DMS 273 treated with DMSO at 0.1 percent for 48 hours (cell line): ENCODE data around the gene AHCYL2.
"Not testable (repeated sequence)": the region's sequence is repeated elsewhere in the genome, so short reads cannot be mapped to it uniquely, and the experiment has no call there.

ENCODE experiments used
- DNase-seq: peaks from one replicate; lab custom pipeline; 2025; lab: John Stamatoyannopoulos, UW

The AHCYL2 gene

DNA sequence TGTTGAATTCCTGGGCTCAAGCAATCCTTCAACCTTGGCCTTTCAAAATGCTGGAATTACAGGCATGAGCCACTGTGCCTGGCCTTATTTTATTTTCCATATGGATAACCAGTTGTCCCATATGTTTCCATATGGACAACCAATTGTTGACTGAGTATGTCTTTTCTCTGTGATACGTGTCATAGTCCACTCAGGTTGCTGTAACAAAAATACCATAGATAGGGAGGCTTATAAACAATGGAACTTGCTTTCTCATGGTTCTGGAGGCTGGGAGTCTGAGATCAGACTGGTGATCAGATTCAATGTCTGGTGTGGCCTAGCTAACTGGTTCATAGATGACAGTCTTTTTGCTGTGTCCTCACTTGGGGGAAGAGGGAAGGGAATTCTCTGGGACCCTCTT, 19.4 kb downstream of the AHCYL2 start:
- no peak for DNase-seq

- no peak for DNase-seq
Observed at GRCh38 chr7:129245533-129245932, 20.7 kb downstream of the AHCYL2 start.

DNA sequence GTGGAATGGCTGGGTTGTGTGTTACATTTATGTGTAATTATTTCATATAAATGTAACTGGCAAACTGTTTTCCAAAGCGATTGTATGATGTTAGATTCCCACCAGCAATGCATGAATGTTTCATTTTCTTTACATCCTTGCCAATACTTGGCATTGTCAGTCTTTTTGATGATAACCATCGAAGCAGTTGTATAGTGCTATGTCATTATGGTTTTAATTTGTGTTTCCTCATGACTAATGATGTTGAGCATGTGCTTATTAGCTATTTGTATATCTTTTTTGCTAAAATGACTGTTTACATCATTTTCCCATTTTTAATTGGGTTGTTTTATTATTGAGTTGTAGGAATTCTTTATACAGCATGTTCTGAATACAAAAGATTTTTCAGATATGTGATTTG, 22.3 kb downstream of the AHCYL2 start:
- DNase-seq, result no peak

DNA sequence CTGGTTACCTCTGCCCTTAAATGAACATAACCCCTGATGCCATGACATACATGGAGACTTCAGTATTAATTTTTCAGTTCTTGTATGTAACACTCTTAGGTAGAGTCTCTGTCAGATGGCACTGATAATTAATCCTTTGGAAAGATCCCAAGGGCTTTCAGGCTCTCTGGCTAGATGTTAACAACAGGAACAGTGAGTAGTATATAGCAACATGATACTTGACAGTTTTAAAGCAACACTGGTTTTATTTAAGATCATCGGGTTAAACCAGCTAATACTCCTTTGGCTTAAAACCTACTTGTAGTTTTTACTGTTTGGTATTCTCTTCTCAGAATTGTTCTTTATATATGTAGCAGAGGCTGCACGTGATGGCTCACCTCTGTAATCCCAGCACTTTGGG, 27.3 kb downstream of the AHCYL2 start:
- DNase-seq, result peak; percentile 18

DNA sequence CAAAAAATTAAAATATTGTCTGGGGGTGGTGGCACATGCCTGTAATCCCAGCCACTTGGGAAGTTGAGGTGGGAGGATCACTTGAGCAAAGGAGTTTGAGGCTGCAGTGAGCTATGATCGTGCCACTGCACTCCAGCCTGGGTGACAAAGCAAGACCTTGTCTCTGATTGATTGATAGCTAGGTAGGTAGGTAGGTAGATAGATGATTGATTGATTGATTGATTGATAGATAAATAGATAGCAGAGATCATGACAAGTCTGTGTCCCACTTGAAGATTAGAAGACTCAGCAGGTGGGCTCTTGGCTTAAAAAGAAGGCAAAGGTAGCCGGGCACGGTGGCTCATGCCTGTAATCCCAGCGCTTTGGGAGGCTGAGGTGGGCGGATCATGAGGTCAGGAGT, 27.8 kb downstream of the AHCYL2 start:
- DNase-seq, result not testable (repeated sequence)

DNA sequence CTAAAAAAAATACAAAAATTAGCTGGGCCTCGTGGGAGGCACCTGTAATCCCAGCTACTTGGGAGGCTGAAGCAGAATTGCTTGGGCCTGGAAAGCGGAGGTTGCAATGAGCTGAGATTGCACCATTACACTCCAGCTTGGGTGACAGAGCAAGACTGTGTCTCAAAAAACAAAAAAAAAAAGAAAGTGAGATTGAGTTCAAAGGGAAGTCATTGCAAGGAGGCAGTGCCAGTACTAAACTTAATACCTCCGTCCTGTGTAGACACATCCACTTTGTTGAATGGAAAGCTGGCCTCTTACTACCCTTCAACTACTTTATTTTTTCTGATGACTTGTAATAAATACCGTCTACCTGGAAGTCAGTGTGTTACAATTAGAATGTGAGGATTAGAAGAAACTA, 31.0 kb downstream of the AHCYL2 start:
- no peak for DNase-seq

GRCh38 chr7:129256221-129256620, 31.4 kb downstream of the AHCYL2 start:
- DNase-seq, result no peak

DNA sequence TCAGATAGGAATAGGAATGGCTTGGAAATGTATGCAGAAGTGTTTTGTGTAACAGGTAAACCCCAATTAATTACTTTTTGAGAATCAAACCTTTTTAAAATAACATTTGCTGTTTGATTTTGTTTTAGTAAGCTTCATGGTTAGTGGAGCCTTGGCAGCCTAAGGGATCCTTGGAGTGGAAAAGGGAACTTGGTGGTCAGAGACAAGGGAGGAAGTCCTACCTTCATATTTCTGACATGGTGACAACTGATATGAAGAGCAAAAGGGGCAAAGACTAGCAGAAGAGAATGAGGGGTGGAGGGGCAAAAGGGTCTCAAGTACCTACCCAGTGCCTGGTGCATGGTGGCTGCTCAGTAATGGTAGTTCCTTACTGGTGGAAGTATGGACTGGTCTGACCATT, 32.3 kb downstream of the AHCYL2 start:
- no peak for DNase-seq

DNA sequence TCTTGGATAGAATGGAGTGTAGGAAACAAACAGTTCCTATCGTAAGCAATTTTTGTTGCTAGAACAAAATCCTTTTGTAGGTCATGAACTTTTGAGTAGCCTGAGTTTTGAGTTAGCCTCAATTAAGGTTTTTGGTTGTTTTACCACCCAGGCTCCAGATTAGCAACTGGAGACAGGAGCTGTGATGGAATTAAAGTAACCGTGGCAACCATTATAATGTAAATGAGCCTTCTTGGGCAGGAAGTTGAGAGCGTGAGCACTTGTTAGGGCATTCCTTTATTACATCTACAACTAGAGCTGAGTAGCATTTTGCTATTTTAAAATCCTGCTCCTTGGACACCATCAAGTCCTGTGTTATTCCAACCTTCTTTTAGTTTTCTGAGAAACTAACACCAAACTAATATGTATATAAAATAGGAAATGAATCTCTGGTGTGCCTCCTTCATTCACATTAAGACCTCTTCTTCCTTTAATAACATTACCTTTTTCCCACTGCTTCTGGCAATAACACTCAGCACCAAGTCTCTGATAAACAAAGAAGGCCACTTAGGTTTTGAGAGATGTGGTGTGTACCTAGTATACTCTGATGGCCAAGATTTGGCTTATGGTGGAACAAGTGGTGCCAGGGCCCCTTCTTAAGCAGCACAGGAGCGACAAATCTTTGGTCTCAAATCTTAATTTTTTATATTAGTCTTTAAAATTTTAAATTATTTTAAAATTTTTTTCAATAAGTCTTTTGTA, 34.0 kb downstream of the AHCYL2 start:
- DNase-seq, result no peak

GRCh38 chr7:129262324-129262723, 37.5 kb downstream of the AHCYL2 start:
- DNase-seq, result no peak

GRCh38 chr7:129263168-129263567, 38.3 kb downstream of the AHCYL2 start:
- DNase-seq, result no peak

- DNase-seq, result no peak
Observed at GRCh38 chr7:129264534-129264933, 39.7 kb downstream of the AHCYL2 start.

DNA sequence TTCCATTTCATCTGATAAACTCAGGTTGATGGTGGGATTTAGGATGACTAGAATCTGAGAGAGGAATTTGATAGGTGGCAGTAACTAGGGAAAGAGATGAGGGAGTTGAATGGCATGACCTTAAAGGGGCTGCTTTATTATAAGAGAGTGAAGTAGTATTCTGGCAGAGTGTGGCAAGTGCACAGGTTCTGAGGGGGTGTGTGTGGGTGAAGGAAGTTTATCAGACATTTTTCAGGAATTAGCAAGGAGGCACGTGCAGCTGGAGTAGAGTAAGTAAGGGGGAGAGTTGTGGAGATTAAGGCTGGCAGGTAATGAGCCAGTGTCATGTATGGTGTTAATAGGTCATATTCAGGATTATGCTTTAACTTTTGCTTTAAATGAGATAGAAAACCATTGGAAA, 40.5 kb downstream of the AHCYL2 start:
- no peak for DNase-seq

DNA sequence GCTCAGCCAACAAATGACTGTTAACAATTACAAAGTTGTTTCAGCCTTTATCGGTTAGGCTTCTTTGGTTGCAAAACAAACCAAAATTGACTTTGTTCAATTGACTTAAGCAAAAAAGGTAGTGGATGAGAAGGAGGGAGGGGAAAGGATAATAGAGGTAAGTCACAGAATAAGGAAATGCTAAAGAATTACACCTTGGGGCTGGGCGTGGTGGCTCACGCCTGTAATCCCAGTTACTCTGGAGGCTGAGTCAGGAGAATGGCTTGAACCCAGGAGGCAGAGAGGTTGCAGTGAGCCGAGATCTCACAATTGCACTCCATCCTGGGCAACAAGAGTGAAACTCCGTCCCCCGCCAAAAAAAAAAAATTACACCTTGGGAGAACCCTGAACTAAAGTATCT, 41.4 kb downstream of the AHCYL2 start:
- no peak for DNase-seq

- DNase-seq, result no peak
Observed at GRCh38 chr7:129270077-129270476, 45.2 kb downstream of the AHCYL2 start.

DNA sequence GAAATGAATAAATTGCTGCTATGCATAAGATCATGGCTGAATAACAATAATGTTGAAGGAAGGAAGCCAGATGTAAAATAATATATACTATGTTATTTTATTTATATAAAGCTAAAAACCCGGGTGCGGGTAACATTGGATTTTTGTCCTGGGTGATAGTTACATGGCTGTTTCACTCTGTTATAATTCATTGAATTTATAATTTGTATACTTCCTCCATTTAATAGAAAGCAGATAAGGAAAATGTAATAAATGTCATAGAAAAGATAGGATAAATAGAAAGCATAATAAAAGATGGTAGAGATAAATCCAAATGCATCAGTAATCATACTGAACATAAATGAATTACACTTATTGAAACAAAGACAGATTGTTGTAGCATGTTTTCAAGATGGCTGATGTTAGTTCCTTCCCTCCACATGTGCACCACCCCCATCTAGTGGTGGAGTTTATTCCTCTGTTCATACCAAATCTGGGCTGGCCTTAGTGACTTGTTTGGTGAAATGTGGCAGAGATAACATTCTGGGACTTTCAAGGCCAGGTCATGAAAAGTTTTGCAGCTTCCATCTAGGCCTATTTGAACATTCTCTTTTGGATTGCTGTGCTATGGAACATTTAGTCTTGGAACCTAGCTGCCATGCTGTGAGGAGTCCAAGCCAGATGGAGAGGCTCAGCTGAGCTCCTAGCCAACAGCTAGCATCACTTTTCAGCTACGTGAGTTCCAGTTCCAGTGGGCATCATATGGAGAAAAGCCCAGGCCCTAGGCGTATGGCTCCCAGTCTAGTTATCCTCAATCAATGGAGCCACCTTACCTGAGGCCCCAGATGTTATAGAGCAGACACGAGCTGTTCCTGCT, 46.9 kb downstream of the AHCYL2 start:
- peak; percentile 50 for DNase-seq

GRCh38 chr7:129273936-129274335, 49.1 kb downstream of the AHCYL2 start:
- DNase-seq, result no peak

DNA sequence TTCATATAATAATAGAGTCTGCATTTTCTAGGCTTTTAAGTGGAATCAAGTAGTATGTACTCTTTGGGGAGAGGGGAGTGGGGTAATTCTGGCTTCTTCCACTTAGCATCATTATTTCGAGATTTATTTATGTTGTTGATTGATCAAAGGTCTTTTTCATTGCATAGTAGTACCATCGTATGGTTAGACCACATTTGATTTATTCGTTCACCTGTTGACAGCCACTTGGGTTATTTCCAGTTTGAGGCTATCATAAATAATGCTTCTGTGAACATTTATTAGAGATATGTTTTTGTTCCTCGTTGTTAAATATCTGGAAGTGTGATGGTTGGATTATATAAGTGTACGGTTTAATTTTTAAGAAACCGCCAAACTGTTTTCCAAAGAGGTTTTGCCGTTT, 52.8 kb downstream of the AHCYL2 start:
- DNase-seq, result no peak

DNA sequence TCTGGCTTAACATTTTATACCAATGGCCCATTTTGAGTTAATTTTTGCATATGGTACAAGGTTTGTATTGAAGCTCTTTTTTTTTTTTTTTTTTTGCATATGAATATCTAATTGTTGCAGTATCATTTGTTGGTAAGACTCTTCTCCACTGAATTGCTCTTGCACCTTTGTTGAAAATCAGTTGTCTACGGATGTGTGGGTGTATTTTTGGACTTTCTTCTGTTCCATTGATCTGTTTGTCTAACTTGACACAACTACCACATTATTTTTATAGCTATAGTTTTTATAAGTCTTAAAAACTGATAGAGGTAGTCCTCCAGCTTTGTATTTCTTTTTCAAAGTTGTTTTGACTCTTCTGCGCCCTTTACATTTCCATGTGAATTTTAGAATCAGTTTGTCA, 53.9 kb downstream of the AHCYL2 start:
- DNase-seq, result no peak

- DNase-seq, result no peak
Observed at GRCh38 chr7:129279757-129280156, 54.9 kb downstream of the AHCYL2 start.

- DNase-seq, result no peak
Observed at GRCh38 chr7:129281163-129281562, 56.3 kb downstream of the AHCYL2 start.

DNA sequence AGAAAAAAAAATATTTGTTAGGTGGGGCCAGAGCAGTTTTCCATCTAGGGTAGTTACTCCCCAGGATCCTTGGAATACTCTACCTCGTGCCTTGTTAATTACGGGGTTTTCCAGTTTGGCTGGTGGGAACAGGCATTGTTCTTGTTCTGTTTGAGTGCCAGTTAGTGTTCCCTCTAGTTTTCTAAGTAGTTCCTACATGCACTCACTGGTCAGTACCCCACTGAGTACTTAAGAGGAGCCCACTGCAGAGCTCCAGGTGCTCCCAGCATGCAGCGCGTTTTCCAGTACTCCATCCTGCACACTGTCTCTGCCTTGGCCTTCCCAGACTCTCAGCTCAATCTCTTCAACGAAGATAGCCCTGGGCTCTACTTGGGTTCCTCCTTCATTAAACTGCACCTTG, 58.0 kb downstream of the AHCYL2 start:
- no peak for DNase-seq

DNA sequence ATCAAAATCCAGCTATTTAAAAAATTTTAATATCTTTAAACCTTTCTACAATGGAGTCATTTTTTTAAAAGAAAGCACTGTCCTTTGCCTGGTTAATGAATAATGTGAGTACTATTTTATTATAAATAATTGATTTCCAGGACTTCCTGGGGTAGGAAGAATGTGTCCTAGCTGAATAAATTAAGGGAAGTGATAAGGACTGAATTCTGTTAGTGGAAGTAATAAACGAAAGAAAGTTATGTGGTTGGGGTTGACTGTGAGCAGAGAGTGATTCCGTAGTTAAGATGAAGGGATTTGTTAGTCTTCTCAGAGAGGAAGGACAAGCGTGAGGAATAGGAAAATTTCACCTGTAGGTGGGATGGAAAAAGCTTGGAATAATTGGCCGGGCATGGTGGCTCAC, 59.1 kb downstream of the AHCYL2 start:
- DNase-seq, result no peak

DNA sequence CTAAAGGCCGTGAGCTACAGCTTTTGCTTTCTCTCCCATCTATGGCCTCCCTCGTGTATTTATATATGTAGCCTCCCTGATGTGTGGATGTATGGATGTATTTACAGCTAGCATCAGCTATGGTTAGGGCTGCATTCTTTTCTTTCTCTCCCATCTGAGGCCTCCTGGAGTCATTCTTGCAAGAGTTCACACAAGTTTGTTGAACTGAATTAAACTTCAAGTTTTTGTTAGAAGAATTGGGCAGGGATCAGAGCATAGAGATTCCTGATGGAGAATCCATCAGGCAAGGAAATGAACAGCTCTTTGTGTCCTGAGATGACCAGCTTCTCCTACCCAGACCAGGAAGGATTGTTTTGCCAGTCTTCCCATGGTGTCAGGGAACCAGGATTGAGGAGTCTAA, 60.3 kb downstream of the AHCYL2 start:
- DNase-seq, result no peak
